Progenitor cell of endocrine pancreas (in vitro differentiated cells): ENCODE measurements around the gene ZNF791. TPM values are rescaled to one million over a fixed set of nuclear protein-coding genes. Genes with fewer than 3 reads are reported as not detected.
"Not testable (repeated sequence)": the region's sequence is repeated elsewhere in the genome, so short reads cannot be mapped to it uniquely, and the experiment has no call there.

Experiments used
- DNase-seq: peaks from one replicate; pipeline ENCODE4 v3.0.0; 2021; ENCODE audit warnings: low spot score; ENCODE audit not compliant: unreplicated experiment
- H3K27ac Mint-ChIP-seq: 2 replicates; pipeline ENCODE4 v1.8.0; 2021; ENCODE audit warnings: mild to moderate bottlenecking, moderate library complexity, mixed read lengths
- H3K27me3 Mint-ChIP-seq: 2 replicates; pipeline ENCODE4 v1.8.0; 2021; ENCODE audit warnings: mixed read lengths
- H3K36me3 Mint-ChIP-seq: 2 replicates; pipeline ENCODE4 v1.8.0; 2022; ENCODE audit warnings: mixed read lengths; ENCODE audit not compliant: insufficient read depth
- H3K4me1 Mint-ChIP-seq: 2 replicates; pipeline ENCODE4 v1.8.0; 2021; ENCODE audit warnings: low read depth, mixed read lengths
- H3K4me3 Mint-ChIP-seq: 2 replicates; pipeline ENCODE4 v1.8.0; 2021; ENCODE audit warnings: low read depth, mild to moderate bottlenecking, moderate library complexity, mixed read lengths
- H3K9me3 Mint-ChIP-seq: 2 replicates; pipeline ENCODE4 v1.8.0; 2021; ENCODE audit warnings: low read depth, mixed read lengths
- long read RNA-seq: library from polyadenylated mRNA; unstranded; transcript quantifications from one replicate; pipeline ENCODE4 v2.0.0, GENCODE V29; 2020
- total RNA-seq: library from RNA; stranded (reverse); gene quantifications from 2 replicates; pipeline ENCODE4 v1.2.1, GENCODE V29; 2021
- TF ChIP-seq, protein P1 (sequence below): fragments of 200-600 bp; sonication (generic); IDR thresholded peaks from one replicate; pipeline ENCODE4 v1.5.0; 2021; ENCODE audit warnings: antibody characterized with exemption, mild to moderate bottlenecking; ENCODE audit not compliant: unreplicated experiment

The ZNF791 gene
- total RNA-seq = 22.3 and 24.3 TPM in 2 replicates
- long read RNA-seq, full-length matches to known transcripts = 89 of 91 reads
- long read RNA-seq, partial matches to known transcripts = 0 of 91 reads
- long read RNA-seq, other reads (novel, unspliced or antisense) = 2 of 91 reads

DNA sequence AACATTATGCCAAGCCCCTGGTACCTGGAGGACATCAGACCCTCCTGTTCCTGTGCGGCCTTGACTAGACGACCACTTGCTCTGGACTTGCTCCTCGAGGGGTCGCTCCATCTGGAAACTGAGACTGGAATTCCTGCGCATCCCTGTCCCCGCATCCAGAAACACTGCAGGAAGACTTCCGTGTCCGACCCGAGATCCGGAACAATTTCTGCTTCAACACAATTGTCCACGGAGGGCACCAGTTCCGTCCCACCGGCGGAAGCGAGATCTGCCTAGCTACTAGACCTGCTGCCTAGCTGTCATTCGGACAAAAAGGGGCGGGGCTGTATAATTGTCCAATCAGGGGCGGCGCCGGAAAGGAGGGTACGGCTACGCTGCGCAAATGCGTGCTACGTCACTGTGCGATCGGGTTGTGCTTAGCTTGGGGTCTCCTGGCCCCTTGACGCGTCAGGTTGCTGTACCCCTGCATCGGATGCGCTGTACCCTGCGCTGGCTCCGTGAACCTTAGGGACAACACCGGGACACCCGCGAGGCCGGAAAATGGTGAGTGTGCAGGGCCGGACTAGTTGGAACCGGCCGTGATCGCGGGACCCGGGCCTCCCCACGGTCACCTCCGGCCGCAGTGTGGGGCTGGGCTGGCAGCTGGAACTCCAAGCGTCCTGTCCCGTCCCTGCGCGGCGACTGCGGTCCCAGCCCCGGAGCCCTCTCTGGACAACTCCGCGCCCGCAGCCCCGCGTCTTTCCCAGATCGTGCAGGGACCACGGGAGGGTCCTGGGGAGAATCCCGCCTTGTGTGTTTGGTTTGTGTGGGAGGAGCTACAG lies at the start of gene ZNF791, which contains the start of gene ZNF490:
ZNF791 (plus strand) TSS at position 381 of the 821 bp plus-strand sequence; CDS start at position 541, 160 bp downstream.
ZNF490 (minus strand) TSS at position 274 of the 821 bp plus-strand sequence; CDS start at position 141, 133 bp downstream.
- H3K4me1 Mint-ChIP-seq = peaks cover 3% of the 10 kb centered on the region
- H3K27me3 Mint-ChIP-seq = no peaks in the 10 kb centered on the region
- peak within 1 kb of the TSS; percentile 99 for H3K4me3 Mint-ChIP-seq
- peak; percentile 93 for DNase-seq
- peaks cover 10% of the 10 kb centered on the region for H3K36me3 Mint-ChIP-seq
- TF ChIP-seq, protein P1, sequence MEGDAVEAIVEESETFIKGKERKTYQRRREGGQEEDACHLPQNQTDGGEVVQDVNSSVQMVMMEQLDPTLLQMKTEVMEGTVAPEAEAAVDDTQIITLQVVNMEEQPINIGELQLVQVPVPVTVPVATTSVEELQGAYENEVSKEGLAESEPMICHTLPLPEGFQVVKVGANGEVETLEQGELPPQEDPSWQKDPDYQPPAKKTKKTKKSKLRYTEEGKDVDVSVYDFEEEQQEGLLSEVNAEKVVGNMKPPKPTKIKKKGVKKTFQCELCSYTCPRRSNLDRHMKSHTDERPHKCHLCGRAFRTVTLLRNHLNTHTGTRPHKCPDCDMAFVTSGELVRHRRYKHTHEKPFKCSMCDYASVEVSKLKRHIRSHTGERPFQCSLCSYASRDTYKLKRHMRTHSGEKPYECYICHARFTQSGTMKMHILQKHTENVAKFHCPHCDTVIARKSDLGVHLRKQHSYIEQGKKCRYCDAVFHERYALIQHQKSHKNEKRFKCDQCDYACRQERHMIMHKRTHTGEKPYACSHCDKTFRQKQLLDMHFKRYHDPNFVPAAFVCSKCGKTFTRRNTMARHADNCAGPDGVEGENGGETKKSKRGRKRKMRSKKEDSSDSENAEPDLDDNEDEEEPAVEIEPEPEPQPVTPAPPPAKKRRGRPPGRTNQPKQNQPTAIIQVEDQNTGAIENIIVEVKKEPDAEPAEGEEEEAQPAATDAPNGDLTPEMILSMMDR = peak; percentile 24
- H3K27ac Mint-ChIP-seq = peak within 1 kb of the TSS; percentile 100
- H3K9me3 Mint-ChIP-seq = no peaks in the 10 kb centered on the region

DNA sequence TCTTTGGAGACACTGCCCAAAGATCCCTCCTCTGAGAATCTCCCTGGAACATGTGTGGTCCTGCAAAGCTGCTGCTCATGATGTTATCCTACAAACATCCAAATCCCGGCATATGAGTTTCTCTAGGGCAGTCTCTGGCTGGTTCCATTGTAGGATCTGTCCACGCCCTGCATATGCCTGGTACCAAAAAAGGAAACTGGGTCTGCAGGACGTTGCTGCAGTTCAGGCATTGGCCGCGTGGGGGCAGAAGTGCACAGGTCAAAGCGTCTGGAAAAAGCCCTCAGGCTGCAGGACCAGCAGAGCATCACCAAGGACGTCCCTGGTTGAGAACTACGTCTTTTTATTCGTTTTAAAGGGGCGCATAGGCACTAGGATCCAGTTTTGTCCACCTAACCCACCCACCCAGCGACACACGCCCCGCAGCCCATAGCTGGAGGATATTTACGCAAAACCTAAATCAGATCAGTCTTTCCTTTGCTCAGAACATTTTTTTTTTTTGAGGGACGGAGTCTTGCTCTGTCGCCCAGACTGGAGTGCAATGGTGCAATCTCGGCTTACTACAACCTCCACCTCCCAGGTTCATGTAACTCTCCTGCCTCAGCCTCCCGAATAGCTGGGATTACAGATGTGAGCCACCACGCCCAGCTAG lies 46.6 kb upstream of the ZNF791 start:
- TF ChIP-seq, protein P1 = peak; percentile 94
- no peaks in the 10 kb centered on the region for H3K36me3 Mint-ChIP-seq
- H3K4me1 Mint-ChIP-seq = no peaks in the 10 kb centered on the region
- peaks cover 11% of the 10 kb centered on the region for H3K27me3 Mint-ChIP-seq
- H3K9me3 Mint-ChIP-seq = no peaks in the 10 kb centered on the region
- H3K4me3 Mint-ChIP-seq = no peak overlapping the region
- H3K27ac Mint-ChIP-seq = peak overlapping the region; percentile 5
- DNase-seq = peak; percentile 90

DNA sequence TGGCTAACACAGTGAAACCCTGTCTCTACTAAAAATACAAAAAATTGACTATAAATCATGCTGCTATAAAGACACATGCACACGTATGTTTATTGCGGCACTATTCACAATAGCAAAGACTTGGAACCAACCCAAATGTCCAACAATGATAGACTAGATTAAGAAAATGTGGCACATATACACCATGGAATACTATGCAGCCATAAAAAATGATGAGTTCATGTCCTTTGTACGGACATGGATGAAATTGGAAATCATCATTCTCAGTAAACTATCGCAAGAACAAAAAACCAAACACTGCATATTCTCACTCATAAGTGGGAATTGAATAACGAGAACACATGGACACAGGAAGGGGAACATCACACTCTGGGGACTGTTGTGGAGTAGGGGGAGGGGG lies 44.3 kb upstream of the ZNF791 start:
- H3K36me3 Mint-ChIP-seq, H3K4me1 Mint-ChIP-seq, DNase-seq, H3K27ac Mint-ChIP-seq, H3K4me3 Mint-ChIP-seq, H3K27me3 Mint-ChIP-seq, H3K9me3 Mint-ChIP-seq: not testable (repeated sequence)

DNA sequence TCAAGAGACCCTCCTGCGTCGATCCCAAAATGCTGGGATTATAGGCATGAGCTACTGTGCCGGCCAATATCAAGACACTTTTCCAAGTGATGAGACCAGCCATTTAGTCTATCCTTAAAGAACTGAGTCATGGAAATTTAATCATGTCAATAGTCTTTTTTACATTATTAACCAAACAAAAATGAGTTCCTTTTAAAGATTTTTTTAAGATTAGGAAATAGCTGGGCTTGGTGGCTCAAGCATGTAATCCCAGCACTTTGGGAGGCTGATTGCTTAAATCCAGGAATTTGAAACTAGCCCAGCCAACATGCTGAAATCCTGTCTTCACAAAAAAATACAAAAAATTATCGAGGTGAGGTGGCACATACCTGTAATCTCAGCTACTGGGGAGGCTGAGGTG lies 42.8 kb upstream of the ZNF791 start:
- TF ChIP-seq, protein P1 = no peak
- H3K27ac Mint-ChIP-seq = no peak overlapping the region
- no peak overlapping the region for H3K4me3 Mint-ChIP-seq
- H3K9me3 Mint-ChIP-seq = peaks cover 3% of the 10 kb centered on the region
- no peaks in the 10 kb centered on the region for H3K4me1 Mint-ChIP-seq
- H3K27me3 Mint-ChIP-seq = peaks cover under 1% of the 10 kb centered on the region
- H3K36me3 Mint-ChIP-seq = no peaks in the 10 kb centered on the region
- DNase-seq = no peak

DNA sequence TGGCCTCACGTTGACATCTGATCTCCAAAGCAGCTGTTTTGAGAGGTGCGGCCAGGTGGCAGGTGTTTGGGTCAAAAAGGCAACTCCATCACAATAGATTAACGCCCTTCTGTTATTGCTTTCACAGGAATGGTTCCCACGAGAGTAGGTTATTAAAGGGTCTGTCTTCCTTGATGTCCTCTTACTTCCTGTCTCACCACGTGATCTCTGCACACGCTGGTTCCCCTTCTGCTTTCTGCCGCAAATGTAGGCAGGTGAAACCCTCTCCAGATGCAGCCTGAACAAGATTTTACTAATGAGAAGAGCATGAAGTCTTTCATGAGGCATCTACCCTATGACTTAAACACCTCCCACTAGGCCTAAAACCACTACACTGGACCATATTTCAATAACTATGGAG lies 36.7 kb upstream of the ZNF791 start:
- H3K36me3 Mint-ChIP-seq = peaks cover 23% of the 10 kb centered on the region
- TF ChIP-seq, protein P1 = no peak
- peaks cover 17% of the 10 kb centered on the region for H3K9me3 Mint-ChIP-seq
- H3K4me3 Mint-ChIP-seq = no peak overlapping the region
- no peak overlapping the region for H3K27ac Mint-ChIP-seq
- no peaks in the 10 kb centered on the region for H3K27me3 Mint-ChIP-seq
- no peak for DNase-seq
- H3K4me1 Mint-ChIP-seq = no peaks in the 10 kb centered on the region
